DOHH2 (cell line): ENCODE results near the gene FBRSL1.

ENCODE experiments used
- H3F3A ChIP-seq: fragments of 200-600 bp; sonication (generic), shearing (Covaris generic); 2 replicates; pipeline ENCODE4 v1.6.0; 2016; ENCODE audit warnings: antibody characterized with exemption, mild to moderate bottlenecking; ENCODE audit not compliant: control insufficient read depth, insufficient read depth
- H3K27ac ChIP-seq: fragments of 200-600 bp; sonication (generic); 2 replicates; pipeline ENCODE4 v1.5.1; 2014; ENCODE audit warnings: low read depth, mild to moderate bottlenecking, low read length, moderate library complexity
- H3K27me3 ChIP-seq: fragments of 200-600 bp; sonication (generic); 2 replicates; pipeline ENCODE4 v1.6.1; 2014; ENCODE audit warnings: mild to moderate bottlenecking, low read length, mixed read lengths; ENCODE audit not compliant: control insufficient read depth
- H3K36me3 ChIP-seq: fragments of 200-600 bp; sonication (generic); 2 replicates; pipeline ENCODE4 v1.6.1; 2014; ENCODE audit warnings: mild to moderate bottlenecking, low read length, moderate library complexity, mixed read lengths; ENCODE audit not compliant: control insufficient read depth
- H3K4me1 ChIP-seq: fragments of 200-600 bp; sonication (generic); 2 replicates; pipeline ENCODE4 v1.6.1; 2014; ENCODE audit warnings: mild to moderate bottlenecking, low read length, mixed read lengths; ENCODE audit not compliant: control insufficient read depth
- H3K4me2 ChIP-seq: fragments of 200-600 bp; sonication (generic); 2 replicates; pipeline ENCODE4 v1.6.0; 2014; ENCODE audit warnings: mild to moderate bottlenecking, low read length, moderate library complexity
- H3K4me3 ChIP-seq: fragments of 200-600 bp; sonication (generic); 2 replicates; pipeline ENCODE4 v1.5.1; 2014; ENCODE audit warnings: mild to moderate bottlenecking, low read length, mixed read lengths
- H3K79me2 ChIP-seq: fragments of 200-600 bp; sonication (generic); 2 replicates; pipeline ENCODE4 v1.6.1; 2014; ENCODE audit warnings: mild to moderate bottlenecking, low read length, mixed read lengths; ENCODE audit not compliant: control insufficient read depth
- H3K9me2 ChIP-seq: fragments of 200-600 bp; sonication (generic); replicated peaks from 2 replicates; pipeline ENCODE4 v1.6.1; 2014; ENCODE audit warnings: mild to moderate bottlenecking, low read length, mixed read lengths; ENCODE audit not compliant: control insufficient read depth
- H3K9me3 ChIP-seq: fragments of 200-600 bp; sonication (generic); 2 replicates; pipeline ENCODE4 v1.6.1; 2014; ENCODE audit warnings: antibody characterized with exemption, low read length, mixed read lengths; ENCODE audit not compliant: control insufficient read depth, insufficient read depth
- H4K20me1 ChIP-seq: fragments of 200-600 bp; sonication (generic); 2 replicates; pipeline ENCODE4 v1.6.0; 2014; ENCODE audit warnings: low read depth, mild to moderate bottlenecking, antibody characterized with exemption, low read length, moderate library complexity; ENCODE audit not compliant: control insufficient read depth, insufficient read depth
- CTCF ChIP-seq: fragments of 200-600 bp; sonication (generic); IDR thresholded peaks from one replicate; pipeline ENCODE4 v1.5.1; 2014; ENCODE audit warnings: antibody characterized with exemption, mild to moderate bottlenecking, low read depth, low read length; ENCODE audit not compliant: poor library complexity, severe bottlenecking
- EZH2phosphoT487 ChIP-seq: fragments of 200-600 bp; sonication (generic); IDR thresholded peaks from 2 replicates; pipeline ENCODE4 v1.6.1; 2017; ENCODE audit warnings: borderline replicate concordance, mild to moderate bottlenecking, antibody characterized with exemption, low read length, moderate library complexity, mixed read lengths

Gene FBRSL1

GRCh38 chr12:132485619-132486018, 4.3 kb upstream of the FBRSL1 start:
- Histone ChIP-seq H3K4me1 (peaks cover 23% of the 10 kb centered on the region), H3K4me3 (no peak overlapping the region), H3K27me3 (peaks cover 29% of the 10 kb centered on the region), H3K36me3 (no peaks in the 10 kb centered on the region), H3F3A (peaks cover 3% of the 10 kb centered on the region), H3K9me3 (no peaks in the 10 kb centered on the region), H4K20me1 (no peaks in the 10 kb centered on the region), H3K27ac (no peak overlapping the region), H3K9me2 (no peaks in the 10 kb centered on the region), H3K79me2 (peaks cover under 1% of the 10 kb centered on the region), H3K4me2 (no peak overlapping the region)
- TF ChIP-seq CTCF: no peak
- no peak for TF ChIP-seq EZH2phosphoT487

GRCh38 chr12:132486168-132486567, 3.8 kb upstream of the FBRSL1 start:
- H3F3A ChIP-seq: peaks cover 3% of the 10 kb centered on the region
- peaks cover 29% of the 10 kb centered on the region for H3K27me3 ChIP-seq
- TF ChIP-seq CTCF (no peak), EZH2phosphoT487 (no peak)
- H3K4me2 ChIP-seq: no peak overlapping the region
- no peaks in the 10 kb centered on the region for H3K36me3 ChIP-seq
- peaks cover 28% of the 10 kb centered on the region for H3K4me1 ChIP-seq
- H3K9me2 ChIP-seq: no peaks in the 10 kb centered on the region
- no peak overlapping the region for H3K27ac ChIP-seq
- H3K79me2 ChIP-seq: peaks cover 6% of the 10 kb centered on the region
- no peaks in the 10 kb centered on the region for H3K9me3 ChIP-seq
- H4K20me1 ChIP-seq: peaks cover 1% of the 10 kb centered on the region; the same call in 1 of the 2 replicates
- no peak overlapping the region for H3K4me3 ChIP-seq

GRCh38 chr12:132486576-132486975, 3.4 kb upstream of the FBRSL1 start:
- Histone ChIP-seq H3K27ac (no peak overlapping the region), H4K20me1 (peaks cover 5% of the 10 kb centered on the region; the same call in 1 of the 2 replicates), H3K9me2 (no peaks in the 10 kb centered on the region), H3K36me3 (peaks cover 3% of the 10 kb centered on the region; the same call in 1 of the 2 replicates), H3F3A (peaks cover 3% of the 10 kb centered on the region), H3K4me3 (no peak overlapping the region), H3K79me2 (peaks cover 10% of the 10 kb centered on the region), H3K4me1 (peaks cover 30% of the 10 kb centered on the region), H3K27me3 (peaks cover 26% of the 10 kb centered on the region), H3K4me2 (no peak overlapping the region), H3K9me3 (no peaks in the 10 kb centered on the region)
- TF ChIP-seq CTCF (no peak), EZH2phosphoT487 (no peak)

GRCh38 chr12:132487311-132487741, 2.6 kb upstream of the FBRSL1 start:
- Histone ChIP-seq H3F3A (peaks cover 3% of the 10 kb centered on the region), H3K79me2 (peaks cover 17% of the 10 kb centered on the region), H3K27ac (no peak overlapping the region), H4K20me1 (peaks cover 12% of the 10 kb centered on the region; the same call in 1 of the 2 replicates), H3K27me3 (peaks cover 23% of the 10 kb centered on the region), H3K4me3 (no peak overlapping the region), H3K9me3 (no peaks in the 10 kb centered on the region), H3K4me1 (peaks cover 34% of the 10 kb centered on the region), H3K36me3 (peaks cover 5% of the 10 kb centered on the region; the same call in 1 of the 2 replicates), H3K4me2 (no peak overlapping the region), H3K9me2 (no peaks in the 10 kb centered on the region)
- TF ChIP-seq CTCF: no peak
- TF ChIP-seq EZH2phosphoT487: no peak
